C4-2B (cell line): ENCODE measurements around the gene DDX53.

Source experiments
- CTCF ChIP-seq: fragments of 450-650 bp; conservative IDR thresholded peaks from 2 replicates; pipeline ENCODE4 v1.5.1; 2017; ENCODE audit warnings: mild to moderate bottlenecking
- ZFX ChIP-seq: fragments of 450-650 bp; IDR thresholded peaks from 2 replicates; pipeline ENCODE4 v1.6.1; 2017

GRCh38 chrX:22952010-22952409 lies 47.8 kb upstream of the DDX53 start:
- TF ChIP-seq CTCF (no peak), ZFX (no peak)
